ELF-1 (cell line): Measurements from ENCODE around the gene PTMA.

Source experiments
- DNase-seq: peaks from one replicate; pipeline ENCODE4 v3.0.0-alpha.2; 2016; ENCODE audit warnings: low read depth, low spot score

Gene PTMA

DNA sequence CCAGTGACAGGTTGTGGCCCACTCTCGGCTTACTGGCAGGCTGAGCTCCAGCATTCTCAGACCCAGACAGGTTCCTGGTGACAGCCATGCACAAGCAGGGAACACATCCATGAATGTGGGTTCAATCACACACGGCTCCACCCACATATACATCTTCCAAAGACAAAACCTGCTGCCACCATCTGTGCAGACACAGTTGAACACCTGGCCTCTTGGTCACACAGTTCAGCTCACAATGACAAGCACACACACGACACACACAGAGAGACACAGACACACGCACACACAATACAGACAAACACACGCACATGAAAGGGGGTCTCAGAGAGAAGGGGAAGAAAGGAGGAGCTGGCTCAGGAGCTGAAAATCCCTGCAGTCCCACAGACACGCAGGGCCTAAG is 32.1 kb upstream of the PTMA start:
- no peak for DNase-seq

DNA sequence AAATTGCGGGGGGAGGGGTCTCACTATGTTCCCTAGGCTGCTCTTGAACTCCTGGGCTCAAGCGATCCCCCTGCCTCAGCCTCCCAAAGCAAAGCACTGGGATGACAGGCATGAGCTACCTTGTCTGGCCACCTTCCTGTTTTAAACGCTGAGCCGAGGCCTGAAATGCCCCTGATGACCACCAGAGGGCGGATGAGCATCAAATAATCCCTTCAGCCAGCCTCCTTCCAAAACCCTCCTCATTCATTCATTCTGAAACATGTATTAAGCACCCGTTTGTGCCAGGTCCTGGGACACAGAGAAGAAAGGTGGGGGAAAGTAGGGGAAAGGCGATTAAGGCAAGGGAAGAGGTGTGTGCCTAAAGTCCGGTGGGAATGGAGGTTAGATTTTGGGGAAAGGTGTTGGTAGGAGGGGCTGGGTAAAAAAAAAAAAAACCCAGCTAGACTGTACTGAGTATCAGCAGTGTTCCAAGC is 30.7 kb upstream of the PTMA start:
- peak; percentile 96 for DNase-seq

DNA sequence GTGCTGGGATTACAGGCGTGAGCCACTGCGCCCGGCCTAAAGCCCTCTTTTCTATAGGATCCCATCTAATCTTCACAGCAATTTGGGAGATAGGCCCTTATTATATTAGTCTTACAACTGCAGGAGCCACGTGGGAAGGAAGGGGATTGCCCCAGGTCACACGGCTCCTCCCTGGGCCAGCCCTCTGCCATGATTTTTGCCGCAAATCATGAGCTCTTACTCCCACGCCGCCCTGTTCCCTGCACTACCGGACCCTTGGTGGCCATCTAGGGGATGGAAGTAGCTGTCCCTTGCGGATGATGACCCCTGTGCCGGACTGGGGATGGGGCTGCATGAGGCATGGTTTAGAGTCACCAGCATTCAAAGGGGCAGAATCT is 28.4 kb upstream of the PTMA start:
- no peak for DNase-seq

DNA sequence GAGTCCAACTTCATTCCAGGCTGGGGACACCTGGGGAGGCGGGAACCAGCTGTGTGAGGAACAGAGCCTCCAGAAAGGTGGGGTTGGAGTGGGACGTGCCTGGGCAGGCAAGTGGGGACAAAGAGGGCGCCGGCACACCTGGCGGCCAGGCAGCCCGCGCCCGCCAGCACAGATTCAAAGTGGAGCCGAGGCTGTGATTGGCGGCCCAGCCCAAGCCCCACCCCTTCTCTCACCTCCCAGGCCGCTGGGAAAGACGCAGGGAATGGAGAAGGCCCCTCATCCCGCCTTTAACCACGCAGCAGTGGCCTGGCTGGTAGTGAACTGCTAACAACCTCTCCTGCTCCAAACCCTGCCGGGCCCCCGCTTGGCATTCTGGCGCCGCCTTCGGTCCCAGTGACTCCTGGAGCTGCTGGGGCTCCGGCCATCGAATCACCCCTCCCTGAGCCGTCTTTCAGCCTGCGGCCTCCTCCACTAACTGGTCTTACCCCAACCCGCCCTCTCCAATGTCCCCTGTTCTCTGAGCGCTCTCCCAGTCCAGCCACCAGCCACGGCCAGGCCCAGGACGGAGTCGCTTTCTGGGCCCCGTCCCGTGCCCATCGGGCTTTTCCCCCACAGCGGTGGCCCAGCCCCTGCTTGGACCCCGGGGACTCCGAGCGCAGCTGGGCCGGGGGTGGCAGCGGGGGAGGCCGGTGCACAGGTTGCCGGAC is 27.9 kb upstream of the PTMA start:
- DNase-seq: peak; percentile 93

DNA sequence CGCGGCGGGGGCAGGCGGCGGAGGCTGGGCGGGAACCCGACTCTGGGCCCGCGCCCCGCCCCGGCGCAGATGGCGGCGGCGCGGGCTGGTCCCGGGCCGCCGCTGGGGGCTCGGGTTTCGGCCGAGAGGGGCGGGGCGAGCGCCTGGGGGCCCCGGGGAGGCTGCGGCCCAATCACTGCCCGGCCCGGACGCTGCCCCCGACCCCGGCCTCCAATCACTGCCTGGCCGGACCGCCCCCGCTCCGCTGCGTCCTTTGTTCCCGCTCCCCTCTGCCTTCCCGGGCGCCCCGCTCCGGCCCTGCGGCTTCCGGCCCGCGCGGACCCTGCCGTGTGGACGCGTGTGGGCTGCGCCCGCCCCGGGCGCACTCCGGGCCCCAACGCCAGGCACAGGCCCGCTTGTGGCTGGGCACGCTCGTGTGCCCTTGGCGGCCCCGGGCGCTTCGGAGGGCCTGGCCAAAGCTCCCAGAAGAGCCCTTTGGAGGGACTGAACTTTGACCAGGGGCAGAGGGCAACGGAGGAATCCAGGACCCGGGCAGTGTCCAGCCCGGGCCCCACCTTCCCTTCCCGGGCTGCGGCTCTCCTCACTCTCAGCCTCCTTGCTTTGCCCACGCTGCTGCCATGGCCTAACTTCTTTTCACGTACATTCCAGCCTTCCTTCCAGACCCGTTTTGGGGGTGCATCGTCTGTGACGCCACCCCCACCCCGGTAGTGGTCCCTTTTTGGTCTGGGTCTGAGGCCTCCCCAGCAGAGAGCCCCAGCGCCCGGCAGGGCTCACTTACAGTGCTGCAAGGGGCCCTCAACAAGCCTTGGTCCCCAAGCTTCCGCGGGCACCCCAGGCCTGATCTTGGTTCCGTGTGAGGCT is 27.1 kb upstream of the PTMA start:
- DNase-seq: peak; percentile 91

DNA sequence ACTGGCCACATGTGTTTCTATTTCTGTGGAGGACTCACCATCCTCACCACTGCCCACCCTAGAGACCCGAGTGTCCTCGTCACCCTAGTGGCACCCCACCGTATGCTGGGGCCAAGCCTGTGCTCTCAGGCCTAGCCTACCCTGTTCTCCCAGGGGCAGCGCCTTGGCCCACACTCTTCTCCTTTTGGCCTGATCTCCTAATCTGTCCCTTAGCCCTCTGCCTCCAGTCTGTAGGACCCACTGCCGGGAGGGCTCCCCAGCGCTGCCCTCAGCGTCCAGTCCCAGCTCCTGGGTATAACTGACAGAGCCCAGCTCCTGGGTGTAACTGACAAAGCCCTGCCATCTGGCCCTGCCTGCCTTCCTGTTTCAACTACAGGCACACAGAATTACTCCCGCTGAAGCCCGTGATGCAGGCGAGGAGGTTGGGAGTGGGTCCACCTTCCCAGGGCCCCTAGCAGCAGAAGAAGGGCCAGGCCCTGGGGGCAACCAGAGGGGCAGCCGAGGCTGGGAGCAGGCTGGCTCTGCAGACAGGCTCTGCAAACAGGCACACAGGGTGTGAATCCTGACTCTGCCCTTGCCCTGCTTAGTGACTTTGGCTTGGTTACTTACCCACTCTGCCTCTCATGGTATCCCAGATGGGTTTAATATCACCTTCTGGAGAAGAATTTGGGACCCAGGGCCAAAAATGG is 25.6 kb upstream of the PTMA start:
- no peak for DNase-seq

DNA sequence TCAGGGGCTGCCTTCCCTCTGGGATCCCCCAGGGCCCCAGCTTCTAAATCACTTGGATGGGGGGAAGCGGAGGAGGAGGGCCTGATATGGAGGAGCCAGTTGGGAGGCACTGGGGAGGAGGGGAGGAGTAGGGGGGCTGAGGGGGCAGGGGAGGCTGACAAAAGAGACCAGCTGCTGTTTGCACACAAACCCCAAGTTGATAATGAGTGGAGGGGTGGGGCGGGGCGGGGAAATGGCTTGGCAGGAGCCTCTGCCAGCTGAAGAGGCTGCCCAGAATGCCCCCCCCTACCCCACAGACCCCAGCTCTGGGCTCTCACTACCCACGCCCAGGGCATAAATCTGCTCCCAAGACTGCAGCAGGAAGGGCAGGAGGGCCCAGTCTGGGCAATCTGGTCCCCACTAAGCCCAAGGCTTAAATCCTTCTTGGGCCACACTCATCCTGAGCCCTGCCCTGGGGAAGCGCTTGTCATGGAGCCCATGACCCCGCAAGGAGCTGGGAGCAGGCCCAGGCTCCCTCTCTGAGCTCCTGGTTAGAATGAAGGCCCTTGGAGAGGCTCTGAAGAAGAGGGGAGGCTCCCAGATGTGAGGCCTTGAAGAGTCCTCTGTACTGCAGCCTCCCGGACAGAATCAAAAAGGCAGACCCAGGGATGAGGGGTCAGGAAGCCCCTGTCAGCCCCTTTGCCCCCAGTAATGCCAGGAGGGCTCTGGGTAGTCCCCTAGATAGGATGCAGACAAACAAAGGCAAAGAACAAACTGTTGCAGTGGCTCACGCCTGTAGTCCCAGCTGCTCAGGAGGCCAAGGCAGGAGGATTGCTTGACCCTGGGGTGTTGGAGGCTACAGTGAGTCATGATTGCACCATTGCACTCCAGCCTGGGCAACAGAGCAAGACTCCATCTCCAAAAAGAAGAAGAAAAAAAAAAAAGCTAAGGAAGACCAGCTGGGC is 24.8 kb upstream of the PTMA start:
- no peak for DNase-seq

DNA sequence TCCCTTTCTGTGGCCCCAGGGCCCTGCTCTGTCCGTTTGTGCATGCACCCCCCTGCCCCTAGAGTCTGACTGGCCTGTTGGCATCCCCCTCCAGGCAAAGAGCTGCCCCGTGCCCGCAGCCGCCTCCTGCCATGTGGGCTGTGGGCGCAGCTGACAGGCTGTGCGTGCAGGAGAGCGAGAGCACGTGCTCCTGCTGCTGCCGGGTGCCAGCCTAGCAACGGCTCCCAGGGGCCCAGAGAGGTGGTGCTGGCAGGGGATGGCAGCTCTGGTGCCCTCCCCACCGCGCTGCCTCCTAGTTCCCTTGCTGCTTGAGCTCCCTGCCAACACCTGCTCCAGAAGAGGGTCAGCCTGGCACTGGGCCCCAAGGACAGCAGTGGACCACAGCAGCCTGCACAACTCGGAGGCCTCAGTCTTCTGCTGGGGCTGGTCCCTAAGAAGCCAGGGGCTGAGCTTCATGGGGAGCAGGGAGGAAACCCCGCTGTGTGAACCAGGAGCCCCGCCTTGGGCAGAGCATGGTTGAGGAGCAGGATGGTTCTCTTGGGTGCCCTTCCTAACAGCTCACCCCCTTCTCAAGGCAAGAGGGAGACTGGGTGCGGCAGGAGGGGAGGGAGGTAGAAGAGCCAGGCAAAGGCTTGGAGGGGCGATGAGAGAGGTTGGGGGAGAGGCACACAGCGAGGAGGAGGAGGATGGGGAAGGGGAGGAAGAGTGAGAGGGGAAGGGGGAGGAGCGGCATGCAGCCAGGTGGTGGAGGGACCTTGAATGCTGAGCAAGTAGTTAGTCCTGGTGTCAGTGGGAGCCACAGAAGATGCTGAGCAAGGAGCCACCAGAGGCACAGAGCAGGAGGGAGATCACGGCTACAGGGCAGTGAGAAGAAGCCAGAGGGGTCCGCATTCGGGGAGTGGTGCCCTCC is 23.8 kb upstream of the PTMA start:
- no peak for DNase-seq

DNA sequence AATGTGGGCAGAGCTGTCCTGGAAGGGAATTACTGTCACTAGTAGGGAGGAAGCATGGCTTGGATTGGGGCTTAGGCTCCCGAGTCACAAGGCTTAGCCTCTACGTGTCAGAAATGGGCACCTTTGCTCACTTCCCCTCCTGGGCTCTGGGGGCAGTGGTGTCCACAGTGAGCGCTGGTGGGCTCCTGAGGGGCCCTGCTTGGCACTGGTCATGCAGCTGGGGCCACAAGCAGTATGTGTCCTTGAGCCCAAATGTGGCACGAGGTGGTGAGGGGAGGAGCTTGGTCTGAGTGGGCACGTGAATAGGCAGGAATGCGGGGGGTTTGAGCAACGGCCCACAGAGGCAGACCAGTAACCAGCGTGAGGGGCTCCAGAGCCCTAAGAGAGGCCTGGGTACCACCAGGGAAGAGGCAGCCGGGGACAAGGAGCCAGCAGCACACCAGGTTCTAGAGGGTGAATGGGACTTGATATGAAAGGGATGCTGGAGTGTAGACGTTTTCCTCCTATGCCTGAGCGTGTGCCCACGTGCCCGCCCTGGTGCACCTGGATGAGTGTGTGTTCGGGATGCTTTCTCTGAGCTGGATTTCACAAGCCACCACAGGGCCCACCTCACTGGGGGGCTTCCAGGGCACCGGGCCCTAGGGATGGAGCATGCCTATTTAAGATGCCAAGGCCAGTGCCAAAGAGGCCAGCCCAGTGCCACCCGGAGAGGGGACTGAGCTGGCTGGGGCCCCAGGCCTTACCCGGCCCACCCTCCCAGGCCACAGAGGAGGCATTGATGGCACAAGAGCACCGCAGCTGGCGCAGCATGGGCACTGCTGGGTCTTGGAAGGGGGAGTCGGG is 22.8 kb upstream of the PTMA start:
- DNase-seq: peak; percentile 42

DNA sequence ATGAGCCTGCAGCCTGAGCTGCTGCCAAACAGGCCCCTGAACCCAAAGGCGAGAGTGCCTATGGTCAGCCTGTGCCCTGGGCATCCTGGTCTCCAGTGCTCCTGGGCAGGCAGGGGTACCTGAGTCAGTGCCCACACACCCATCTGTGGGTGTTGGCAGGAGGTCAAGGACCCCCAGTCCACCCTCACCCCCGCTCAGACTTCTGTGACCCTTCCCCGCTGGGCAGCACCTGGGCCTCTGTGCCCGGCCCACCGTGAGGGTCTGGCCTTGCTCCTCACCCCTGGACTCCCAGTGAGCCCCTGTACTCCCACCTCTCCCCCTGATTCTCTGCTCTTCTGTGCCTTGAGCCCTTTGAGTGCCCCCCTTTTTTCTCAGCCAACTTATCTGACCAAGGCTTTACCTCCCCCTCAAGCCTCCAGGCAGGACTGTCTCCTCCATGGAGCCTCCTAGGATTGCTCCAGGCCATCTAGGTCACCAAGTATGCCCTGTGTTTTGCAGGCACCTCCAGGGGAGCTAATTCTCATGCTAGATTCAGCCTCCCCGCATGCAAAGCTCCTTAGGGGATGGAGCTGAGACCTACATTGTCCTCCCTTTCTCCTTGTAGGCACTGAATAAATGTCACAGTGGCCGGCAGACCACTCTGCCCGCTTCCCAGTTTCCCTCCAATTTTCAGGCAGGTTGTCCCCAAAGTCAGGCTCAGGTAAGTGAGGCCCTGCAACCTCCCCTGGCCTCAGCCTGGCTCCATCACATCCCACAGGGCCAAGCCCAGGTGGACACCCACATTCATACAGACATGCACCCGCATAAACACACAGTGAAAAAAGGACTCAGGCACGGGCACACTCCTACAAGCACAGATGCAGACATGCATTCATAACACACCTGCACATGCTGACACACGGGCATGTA is 21.9 kb upstream of the PTMA start:
- no peak for DNase-seq

DNA sequence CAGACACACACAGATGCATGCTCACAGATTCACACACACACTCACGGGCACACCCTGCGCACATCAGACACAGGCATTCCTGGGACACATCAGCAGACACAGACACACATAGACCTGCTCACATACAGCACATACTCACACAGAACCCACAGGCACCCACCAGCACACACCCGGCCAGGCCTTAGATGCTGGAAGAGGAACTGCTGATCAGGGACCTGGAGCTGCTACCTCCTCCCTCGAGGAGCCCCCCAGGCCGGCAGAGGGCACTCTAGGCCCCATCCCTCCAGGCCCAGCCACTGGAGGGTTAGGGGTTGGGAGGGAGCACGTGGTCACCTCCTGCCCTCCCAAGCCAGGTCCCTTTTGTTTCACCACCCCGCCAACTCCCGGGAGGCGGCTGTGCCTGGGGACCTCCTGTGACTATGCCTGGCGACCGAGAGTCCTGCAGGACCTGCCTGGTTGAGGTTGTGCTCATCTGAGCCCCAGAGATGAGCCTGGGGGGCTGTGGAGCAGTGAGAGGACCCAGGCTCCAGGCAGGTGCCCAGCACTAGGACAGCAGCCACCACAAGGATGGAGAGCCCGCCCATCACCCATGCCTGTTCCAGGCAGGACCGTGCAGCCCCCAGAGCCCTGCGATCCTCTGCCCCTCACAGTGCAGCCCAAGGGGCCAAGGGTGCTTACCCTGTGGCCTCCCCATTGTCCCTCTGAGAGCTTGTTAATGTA is 21.0 kb upstream of the PTMA start:
- DNase-seq: peak; percentile 95

DNA sequence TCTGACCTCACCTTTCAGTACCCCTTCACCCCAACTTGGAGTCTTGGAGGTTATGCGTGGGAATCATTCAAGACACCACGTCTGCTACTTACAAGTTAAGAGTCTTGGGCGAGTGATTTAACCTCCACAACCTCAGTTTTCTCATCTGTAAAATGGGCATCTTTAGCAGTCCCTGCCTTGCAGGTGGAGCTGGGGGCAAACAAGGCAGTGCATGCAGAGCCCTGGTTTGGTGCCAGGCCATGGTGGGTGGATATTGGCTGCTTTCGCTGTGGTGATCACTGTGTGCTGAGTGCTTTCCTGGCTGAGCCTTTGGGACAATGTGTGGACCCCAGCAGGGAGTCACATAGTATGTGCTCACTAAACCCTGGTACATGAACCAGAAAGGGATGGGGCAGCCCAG is 20.4 kb upstream of the PTMA start:
- DNase-seq: no peak

DNA sequence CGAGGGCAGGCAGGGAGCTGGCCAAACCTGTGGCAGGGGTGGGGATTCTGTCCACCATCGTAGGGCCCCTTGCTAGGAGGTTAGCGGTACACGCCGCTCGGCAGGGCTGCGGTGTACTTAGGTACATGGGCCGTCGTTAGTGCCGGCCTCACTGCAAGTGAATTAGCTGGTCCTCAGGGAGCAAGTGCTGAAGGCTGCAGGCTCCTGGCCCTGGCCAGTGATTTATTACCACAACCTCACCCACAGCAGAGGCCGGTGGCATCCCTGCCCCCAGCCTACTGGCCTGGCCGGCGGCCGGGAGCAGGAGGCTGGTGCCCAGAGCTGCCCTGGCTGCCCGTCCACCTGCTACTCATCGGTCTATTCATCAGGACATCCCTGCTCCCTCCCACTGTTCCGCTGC is 19.6 kb upstream of the PTMA start:
- no peak for DNase-seq

DNA sequence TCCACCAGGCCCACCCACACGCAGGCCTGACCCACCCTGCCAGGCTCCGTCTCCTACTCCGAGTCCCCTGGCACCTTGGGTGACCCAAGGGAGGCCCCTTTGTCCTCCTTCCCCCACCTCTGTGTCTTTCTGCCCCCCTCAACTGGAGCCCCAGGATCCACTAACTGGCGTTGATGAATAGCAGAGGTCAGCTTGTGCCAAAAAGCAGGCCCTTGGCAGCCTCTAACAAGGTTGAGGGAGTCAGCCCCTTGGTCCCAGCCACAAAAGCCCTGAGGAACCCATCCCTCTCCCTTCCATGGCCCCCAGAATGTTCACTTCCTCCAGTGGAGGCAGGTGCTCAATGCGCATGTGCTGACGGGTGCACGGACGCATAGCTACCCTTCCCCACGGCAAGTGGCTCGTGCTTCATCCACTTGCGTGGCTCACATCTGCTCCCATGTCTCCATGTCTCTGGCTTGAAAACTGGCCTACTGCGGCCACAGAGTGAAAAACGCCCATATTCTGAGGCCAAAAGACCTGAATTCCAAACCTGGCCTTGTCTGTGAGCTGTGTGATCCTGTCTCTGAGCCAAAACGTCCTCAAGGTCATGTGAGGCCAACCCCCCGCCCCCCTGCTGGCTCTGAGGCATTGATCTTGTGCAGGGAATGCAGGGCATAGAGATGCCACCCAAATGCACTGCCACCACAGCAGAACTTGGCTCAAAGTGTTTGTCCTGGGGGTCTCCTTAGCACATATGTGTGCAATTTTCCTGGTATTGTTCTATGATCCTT is 19.0 kb upstream of the PTMA start:
- DNase-seq: no peak

DNA sequence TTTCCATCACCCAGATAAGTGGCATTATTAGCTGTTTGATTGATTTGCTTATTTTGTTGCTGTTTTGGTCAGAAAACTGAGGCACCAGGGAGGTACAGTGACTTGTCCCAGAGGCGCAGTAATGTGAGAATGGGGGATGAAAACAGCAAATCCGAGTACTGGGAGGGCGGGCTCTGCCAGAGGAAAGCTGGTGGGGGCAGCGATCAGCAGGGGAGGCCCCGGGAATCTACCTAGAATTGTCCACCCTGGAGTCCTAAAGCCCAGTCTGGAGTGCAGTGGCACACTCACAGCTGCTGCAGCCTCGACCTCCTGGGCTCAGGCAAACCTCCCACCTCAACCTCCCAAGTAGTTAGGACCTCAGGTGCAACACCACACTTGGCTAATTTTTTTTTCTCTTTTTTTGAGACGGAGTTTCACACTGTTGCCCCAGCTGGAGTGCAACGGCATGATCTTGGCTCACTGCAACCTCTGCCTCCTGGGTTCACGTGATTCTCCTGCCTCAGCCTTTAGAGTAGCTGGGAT is 17.0 kb upstream of the PTMA start:
- no peak for DNase-seq

DNA sequence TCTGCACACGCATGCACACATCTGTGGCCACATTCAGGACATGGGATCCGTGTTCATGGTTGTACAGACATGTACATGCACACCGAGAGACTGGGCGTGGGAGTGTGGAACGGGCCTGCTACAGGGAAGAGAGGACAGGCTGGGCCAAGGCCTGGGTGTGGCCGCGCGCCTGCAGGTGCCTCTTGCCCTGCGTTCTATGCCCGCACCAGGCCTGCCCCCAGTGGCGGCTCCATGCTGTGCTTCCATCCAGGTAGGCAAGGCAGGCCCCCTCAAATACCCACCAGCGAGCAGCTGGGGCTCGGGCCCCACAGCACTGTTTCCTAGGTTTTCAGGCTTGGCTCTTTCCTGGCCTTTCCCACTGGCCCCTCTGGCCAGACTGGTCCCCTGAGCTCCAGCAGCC is 15.5 kb upstream of the PTMA start:
- no peak for DNase-seq

DNA sequence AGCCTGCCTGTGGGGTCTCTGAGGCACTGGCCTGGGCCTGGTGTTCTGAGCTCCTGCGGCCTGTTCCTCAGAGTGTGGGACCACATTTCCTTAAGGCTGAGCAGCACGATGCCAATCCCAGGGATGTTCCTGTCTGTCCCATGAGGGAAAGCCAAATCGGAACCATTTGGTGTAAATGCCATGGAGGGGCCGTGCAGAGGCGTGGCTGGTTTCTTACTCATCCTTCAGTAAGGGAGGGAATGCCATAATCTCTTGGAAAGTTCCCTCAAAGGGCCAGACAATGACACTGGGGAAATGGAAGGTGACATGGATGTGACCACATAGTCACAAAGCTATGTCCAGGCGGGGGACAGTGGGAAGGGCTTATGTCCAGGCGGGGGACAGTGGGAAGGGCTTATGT is 14.4 kb upstream of the PTMA start:
- DNase-seq: no peak
